Brain microvascular endothelial cell (primary cell): ENCODE results near the gene ASIC2.

ENCODE experiments used
- DNase-seq: peaks from one replicate; pipeline ENCODE4 v3.0.0-alpha.2; 2020
- H3K27ac ChIP-seq: fragments of 250-450 bp; sonication (Bioruptor Pico); 2 replicates; pipeline ENCODE4 v1.5.1; 2020; ENCODE audit warnings: mild to moderate bottlenecking, moderate library complexity
- H3K27me3 ChIP-seq: fragments of 250-450 bp; sonication (Bioruptor Pico); replicated peaks from 2 replicates; pipeline ENCODE4 v1.5.1; 2020; ENCODE audit warnings: mild to moderate bottlenecking
- H3K36me3 ChIP-seq: fragments of 250-450 bp; sonication (Bioruptor Pico); replicated peaks from 2 replicates; pipeline ENCODE4 v1.5.1; 2020; ENCODE audit warnings: mild to moderate bottlenecking
- H3K4me3 ChIP-seq: 2 replicates; pipeline ENCODE4 v1.5.1; 2011; ENCODE audit warnings: low read depth, mild to moderate bottlenecking, control low read depth, low read length, moderate library complexity
- in situ Hi-C: cut with HindIII; loops from 2 replicates; pipeline ENCODE4 v1.10.0; 2017; ENCODE audit warnings: low sequenced_read_pairs, low pct_ligation_motif_present
- TF ChIP-seq, protein P1 (sequence below): IDR thresholded peaks from 2 replicates; pipeline ENCODE4 v1.5.1; 2011; ENCODE audit warnings: low read depth, mild to moderate bottlenecking, moderate library complexity, low read length, control low read depth, inconsistent platforms; ENCODE audit errors: missing control alignments

Gene ASIC2

DNA sequence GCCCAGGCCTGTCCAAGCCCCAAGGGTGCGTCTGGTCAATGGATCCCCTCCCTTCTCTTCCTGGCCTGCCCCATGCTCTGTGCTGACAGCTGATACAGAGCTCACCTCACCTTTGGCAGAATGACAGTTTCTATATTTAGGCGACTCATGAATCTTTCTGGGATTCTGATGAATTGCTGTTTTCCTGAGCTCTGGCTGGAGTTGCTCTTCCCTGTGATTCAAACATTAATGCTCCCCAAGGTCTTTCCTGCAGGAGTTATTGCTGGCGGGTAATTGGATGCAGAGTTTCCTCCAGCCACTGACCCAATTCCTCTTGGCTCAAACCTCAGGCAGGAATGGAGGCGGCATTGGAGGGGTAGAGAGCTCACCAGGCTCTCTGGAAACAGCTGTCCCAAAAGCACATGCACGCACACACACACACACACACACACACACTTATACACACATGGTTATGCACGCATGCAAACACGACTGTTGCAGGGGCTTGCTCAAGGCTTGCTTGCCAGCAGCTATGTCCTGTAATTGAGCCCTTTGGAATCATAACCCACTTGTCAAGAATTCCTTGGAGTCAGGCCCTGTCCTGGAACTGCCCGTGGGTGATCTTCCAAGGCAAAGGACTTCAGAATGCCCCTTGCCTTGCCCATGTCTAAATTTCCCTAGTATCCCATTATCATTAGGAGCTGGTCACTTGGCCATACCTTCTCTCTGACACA lies 128.8 kb downstream of the ASIC2 start:
- TF ChIP-seq, protein P1, sequence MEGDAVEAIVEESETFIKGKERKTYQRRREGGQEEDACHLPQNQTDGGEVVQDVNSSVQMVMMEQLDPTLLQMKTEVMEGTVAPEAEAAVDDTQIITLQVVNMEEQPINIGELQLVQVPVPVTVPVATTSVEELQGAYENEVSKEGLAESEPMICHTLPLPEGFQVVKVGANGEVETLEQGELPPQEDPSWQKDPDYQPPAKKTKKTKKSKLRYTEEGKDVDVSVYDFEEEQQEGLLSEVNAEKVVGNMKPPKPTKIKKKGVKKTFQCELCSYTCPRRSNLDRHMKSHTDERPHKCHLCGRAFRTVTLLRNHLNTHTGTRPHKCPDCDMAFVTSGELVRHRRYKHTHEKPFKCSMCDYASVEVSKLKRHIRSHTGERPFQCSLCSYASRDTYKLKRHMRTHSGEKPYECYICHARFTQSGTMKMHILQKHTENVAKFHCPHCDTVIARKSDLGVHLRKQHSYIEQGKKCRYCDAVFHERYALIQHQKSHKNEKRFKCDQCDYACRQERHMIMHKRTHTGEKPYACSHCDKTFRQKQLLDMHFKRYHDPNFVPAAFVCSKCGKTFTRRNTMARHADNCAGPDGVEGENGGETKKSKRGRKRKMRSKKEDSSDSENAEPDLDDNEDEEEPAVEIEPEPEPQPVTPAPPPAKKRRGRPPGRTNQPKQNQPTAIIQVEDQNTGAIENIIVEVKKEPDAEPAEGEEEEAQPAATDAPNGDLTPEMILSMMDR = no peak
- no peaks in the 10 kb centered on the region for H3K36me3 ChIP-seq
- DNase-seq = no peak
- H3K27me3 ChIP-seq = no peaks in the 10 kb centered on the region
- H3K4me3 ChIP-seq = no peak overlapping the region
- no peak overlapping the region for H3K27ac ChIP-seq
- in situ Hi-C loops = no loop called here

DNA sequence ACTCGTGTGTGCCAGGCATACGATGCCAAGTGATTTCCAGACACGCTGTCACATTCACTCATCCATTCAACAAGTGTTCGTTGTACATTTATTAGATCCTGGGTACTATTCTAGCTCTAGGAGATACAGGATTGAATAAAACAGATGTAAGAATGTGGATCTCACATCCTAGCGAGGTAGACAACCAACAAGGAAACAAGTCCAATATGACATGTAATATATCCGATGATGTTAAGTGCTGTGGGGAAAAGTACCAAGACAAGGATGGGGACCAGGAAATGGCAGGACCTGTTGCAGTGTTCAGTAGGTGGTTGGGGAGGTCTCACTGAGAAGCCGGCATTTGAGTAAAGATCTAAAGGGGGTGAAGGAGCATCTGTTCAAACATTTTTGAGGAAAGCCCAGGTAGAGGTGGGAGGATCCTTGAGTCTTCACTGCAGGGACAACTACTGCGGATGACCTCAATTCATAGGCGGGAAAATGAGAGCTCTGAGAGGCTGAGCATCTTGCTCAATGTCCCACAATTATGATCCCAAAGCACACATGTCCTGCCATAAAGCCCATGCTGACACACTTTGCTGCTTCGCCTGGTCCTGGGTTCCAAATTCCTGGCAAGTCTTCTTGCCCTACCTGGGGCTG lies 129.4 kb downstream of the ASIC2 start:
- Histone ChIP-seq H3K36me3 (no peaks in the 10 kb centered on the region), H3K27me3 (no peaks in the 10 kb centered on the region), H3K27ac (no peak overlapping the region), H3K4me3 (no peak overlapping the region)
- in situ Hi-C loops = no loop called here
- TF ChIP-seq, protein P1 = no peak
- DNase-seq = no peak

DNA sequence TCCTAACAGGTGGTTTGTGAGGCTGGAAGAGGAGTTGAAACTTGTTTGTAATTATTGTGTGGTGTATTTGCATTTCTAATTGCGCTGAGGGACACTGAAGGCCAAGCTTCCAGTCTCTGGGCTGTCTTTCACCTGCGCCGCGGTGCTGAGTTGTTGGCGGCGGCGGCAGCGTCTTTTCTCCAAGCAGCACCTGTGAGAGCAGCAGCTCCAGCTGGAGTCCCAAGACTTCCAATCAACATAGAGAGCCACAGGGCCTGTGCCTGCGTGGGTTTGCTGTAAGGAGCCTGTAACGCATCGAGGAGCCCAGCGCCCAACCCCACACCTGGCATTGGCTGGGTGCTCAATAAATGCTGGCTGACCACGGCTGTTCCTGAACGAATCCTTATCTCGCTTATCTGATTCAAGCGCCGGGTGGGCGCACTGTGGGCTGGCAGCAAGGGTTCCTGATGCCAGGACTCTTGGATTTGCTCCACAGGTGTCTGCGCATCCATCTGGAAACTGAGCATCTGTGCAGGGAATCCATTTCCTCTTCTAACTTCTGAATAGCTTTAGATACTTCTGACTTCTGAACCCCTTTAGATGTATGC lies 138.1 kb downstream of the ASIC2 start:
- no peak overlapping the region for H3K27ac ChIP-seq
- in situ Hi-C loops = no loop called here
- TF ChIP-seq, protein P1 = no peak
- H3K27me3 ChIP-seq = no peaks in the 10 kb centered on the region
- H3K4me3 ChIP-seq = no peak overlapping the region
- H3K36me3 ChIP-seq = no peaks in the 10 kb centered on the region
- no peak for DNase-seq

DNA sequence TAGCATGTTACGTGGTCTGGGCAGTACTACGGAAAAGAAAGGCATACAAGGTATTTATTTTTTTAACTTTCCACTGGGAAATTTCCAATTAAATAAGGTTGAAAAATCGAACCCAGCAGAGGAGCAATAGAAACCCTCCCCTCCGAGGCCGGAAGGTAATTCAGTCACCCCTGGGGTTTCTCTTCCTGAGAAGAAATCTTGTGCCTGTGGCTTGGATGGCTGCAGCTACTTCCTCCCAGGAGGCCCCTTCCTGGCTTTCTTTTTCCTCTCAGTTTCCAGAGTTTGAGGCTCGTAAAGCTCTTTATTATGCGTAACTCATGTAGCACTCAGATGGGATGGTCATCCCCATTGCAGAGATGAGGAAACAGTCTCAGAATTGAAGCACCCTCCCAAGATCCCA lies 140.3 kb downstream of the ASIC2 start:
- DNase-seq = no peak
- TF ChIP-seq, protein P1 = no peak
- H3K4me3 ChIP-seq = no peak overlapping the region
- no peak overlapping the region for H3K27ac ChIP-seq
- H3K36me3 ChIP-seq = no peaks in the 10 kb centered on the region
- no peaks in the 10 kb centered on the region for H3K27me3 ChIP-seq
- in situ Hi-C loops = no loop called here

DNA sequence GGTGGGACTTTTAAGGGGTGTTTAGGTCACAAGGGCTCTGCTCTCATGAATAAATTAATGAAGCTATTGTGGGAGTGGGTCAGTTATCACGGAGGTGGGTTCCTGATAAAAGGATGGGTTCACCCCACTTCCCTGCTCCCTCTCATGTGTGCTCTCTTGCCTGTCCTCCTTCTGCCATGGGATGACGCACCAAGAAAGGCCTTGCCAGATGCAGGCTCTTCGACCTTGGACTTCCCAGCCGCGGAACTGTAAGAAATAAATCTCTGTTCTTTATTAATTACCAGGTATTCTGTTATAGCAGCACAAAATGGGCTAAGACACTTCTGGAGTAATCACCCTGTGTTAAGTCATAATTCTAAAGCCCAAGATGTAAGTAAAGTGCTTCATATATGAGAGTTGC lies 141.5 kb downstream of the ASIC2 start:
- Histone ChIP-seq H3K27ac (no peak overlapping the region), H3K4me3 (no peak overlapping the region), H3K36me3 (no peaks in the 10 kb centered on the region), H3K27me3 (no peaks in the 10 kb centered on the region)
- in situ Hi-C loops = no loop called here
- TF ChIP-seq, protein P1 = no peak
- DNase-seq = no peak
